ENCODE results near the gene KISS1R.
"Not testable (repeated sequence)": the region's sequence is repeated elsewhere in the genome, so short reads cannot be mapped to it uniquely, and the experiment has no call there.

The KISS1R gene

GRCh38 chr19:881385-882071 is 35.6 kb upstream of the KISS1R start:
- DNase-seq (ENCODE audit: extremely low read depth in 1 of 2, low read depth in 1 of 2), result no peak

GRCh38 chr19:882871-883497 is 34.1 kb upstream of the KISS1R start:
- DNase-seq (ENCODE audit: extremely low read depth in 1 of 2, low read depth in 1 of 2), result no peak

- DNase-seq (ENCODE audit: extremely low read depth in 1 of 2, low read depth in 1 of 2), result no peak
Measured at GRCh38 chr19:883661-884211, 33.4 kb upstream of the KISS1R start.

- no peak for DNase-seq (ENCODE audit: extremely low read depth in 1 of 2, low read depth in 1 of 2)
Measured at GRCh38 chr19:884420-885211, 32.5 kb upstream of the KISS1R start.

- DNase-seq (ENCODE audit: extremely low read depth in 1 of 2, low read depth in 1 of 2), result no peak
Measured at GRCh38 chr19:885536-886224, 31.5 kb upstream of the KISS1R start.

- no peak for DNase-seq (ENCODE audit: extremely low read depth in 1 of 2, low read depth in 1 of 2)
Measured at GRCh38 chr19:887072-887471, 30.1 kb upstream of the KISS1R start.

- DNase-seq (ENCODE audit: extremely low read depth in 1 of 2, low read depth in 1 of 2), result no peak
Measured at GRCh38 chr19:887599-887998, 29.5 kb upstream of the KISS1R start.

- peak in 1 of 2 donors; percentile 47 for DNase-seq (ENCODE audit: extremely low read depth in 1 of 2, low read depth in 1 of 2)
Measured at GRCh38 chr19:888581-889385, 28.4 kb upstream of the KISS1R start.

GRCh38 chr19:889662-890295 is 27.4 kb upstream of the KISS1R start:
- no peak for DNase-seq (ENCODE audit: extremely low read depth in 1 of 2, low read depth in 1 of 2)

GRCh38 chr19:890831-891230 is 26.3 kb upstream of the KISS1R start:
- no peak for DNase-seq (ENCODE audit: extremely low read depth in 1 of 2, low read depth in 1 of 2)

- not testable (repeated sequence) for DNase-seq (ENCODE audit: extremely low read depth in 1 of 2, low read depth in 1 of 2)
Measured at GRCh38 chr19:891421-892200, 25.5 kb upstream of the KISS1R start.

GRCh38 chr19:892243-892893 is 24.8 kb upstream of the KISS1R start:
- no peak for DNase-seq (ENCODE audit: extremely low read depth in 1 of 2, low read depth in 1 of 2)

GRCh38 chr19:892894-893689 is 24.0 kb upstream of the KISS1R start, which contains the start of the genes MED16 and RNU6-9:
MED16 (minus strand) TSS chr19:893187; CDS start chr19:891131, 2,056 bp downstream.
RNU6-9 (plus strand) TSS chr19:893484.
- DNase-seq (ENCODE audit: extremely low read depth in 1 of 2, low read depth in 1 of 2), result peak; percentile 70 to 81

- DNase-seq (ENCODE audit: extremely low read depth in 1 of 2, low read depth in 1 of 2), result no peak
Measured at GRCh38 chr19:896434-896833, 20.7 kb upstream of the KISS1R start.

GRCh38 chr19:896999-897398 is 20.1 kb upstream of the KISS1R start:
- DNase-seq (ENCODE audit: extremely low read depth in 1 of 2, low read depth in 1 of 2), result no peak

- no peak for DNase-seq (ENCODE audit: extremely low read depth in 1 of 2, low read depth in 1 of 2)
Measured at GRCh38 chr19:897442-898039, 19.6 kb upstream of the KISS1R start.

- no peak for DNase-seq (ENCODE audit: extremely low read depth in 1 of 2, low read depth in 1 of 2)
Measured at GRCh38 chr19:898663-899062, 18.5 kb upstream of the KISS1R start.

All from stimulated activated CD8-positive, alpha-beta memory T cell treated with anti-CD3 and anti-CD28 coated beads, Interleukin-7, amount 100 ng/mL, for 48 hours (primary cell).